ENCODE data around the gene MFRP. TPM values are rescaled to one million over a fixed set of nuclear protein-coding genes. Genes with fewer than 3 reads are reported as not detected.

Gene MFRP
- total and polyA plus RNA-seq, 7 donors = 0.01 to 0.05 TPM; not detected in 5

DNA sequence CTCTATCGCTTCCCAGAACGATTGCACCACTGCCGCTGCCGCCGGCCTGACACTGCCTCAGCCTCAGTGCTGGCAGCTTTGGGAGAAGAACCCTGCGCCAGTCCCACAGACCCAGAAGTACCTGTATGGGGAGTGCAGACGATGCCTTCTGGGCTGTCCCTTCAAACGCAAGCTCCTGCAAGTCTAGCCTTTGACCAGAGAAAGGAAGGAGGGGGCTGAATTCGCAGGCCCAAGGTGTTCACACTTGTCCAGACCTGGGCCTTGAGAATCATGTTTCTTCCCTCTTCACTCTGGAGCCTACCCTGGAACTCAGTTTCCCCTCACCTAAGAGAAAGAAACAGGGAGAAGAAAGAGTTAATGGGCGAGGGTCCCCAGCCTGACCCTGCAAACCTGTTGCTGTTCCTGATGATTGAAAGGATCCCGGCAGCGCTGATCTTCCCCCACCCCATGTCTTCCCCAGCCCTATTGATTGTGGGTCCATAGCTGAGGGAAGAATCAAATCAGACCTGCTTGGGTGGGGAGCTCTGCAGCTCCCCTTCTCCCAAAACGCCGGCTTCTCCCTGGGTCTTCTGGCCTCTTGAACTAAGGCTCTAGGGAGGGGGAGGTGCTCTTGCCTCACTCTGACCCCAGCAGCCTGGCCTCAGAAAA lies 28.8 kb downstream of the MFRP start:
- DNase-seq (no peak), ATAC-seq (peak in 1 of 4 donors; percentile 46)
- H3K9me3 ChIP-seq = no peaks in the 10 kb centered on the region
- H3K4me1 ChIP-seq = peaks cover 4% of the 10 kb centered on the region
- H3K27me3 ChIP-seq (ENCODE audit: insufficient read depth in 3 of 3, low read length in 2 of 3) = no peaks in the 10 kb centered on the region
- peak overlapping the region; percentile 77 for H3K4me3 ChIP-seq
- TF ChIP-seq CTCF (IDR thresholded peaks at IDR 0.05) = no peak
- WGBS, 3 donors = 56 to 57% (median 56%) methylated on average over 14 of the region's 14 CpGs
- intact Hi-C loops (cut with DNase I) = loop anchor here in 1 of 2 donors (10.0 kb wide), 1 partner anchor 113 kb away; the partner anchor contains the start of gene CBL
- peak overlapping the region; percentile 80 for H3K27ac ChIP-seq
- peaks cover 2 to 13% of the 10 kb centered on the region in 2 donors for H3K36me3 ChIP-seq (ENCODE audit: insufficient read depth in 1 of 2, low read depth in 1 of 2)

- H3K27me3 ChIP-seq (ENCODE audit: insufficient read depth in 3 of 3, low read length in 2 of 3) = no peaks in the 10 kb centered on the region
- intact Hi-C loops (cut with DNase I) = loop anchor here in 1 of 2 donors (10.0 kb wide), 1 partner anchor 112 kb away; the partner anchor contains the start of gene CBL
- DNase-seq (peak in 1 of 2 donors; percentile 51), ATAC-seq (peak; percentile 26 to 43 (median 32))
- H3K4me1 ChIP-seq = peaks cover 4% of the 10 kb centered on the region
- peaks cover 2 to 19% of the 10 kb centered on the region in 2 donors for H3K36me3 ChIP-seq (ENCODE audit: insufficient read depth in 1 of 2, low read depth in 1 of 2)
- TF ChIP-seq CTCF (IDR thresholded peaks at IDR 0.05) = no peak
- WGBS, 3 donors = 1 to 2% (median 1%) methylated on average over 40 to 74 of the region's 74 CpGs
- peak within 1 kb of the TSS; percentile 77 for H3K4me3 ChIP-seq
- H3K9me3 ChIP-seq = no peaks in the 10 kb centered on the region
- peak within 1 kb of the TSS; percentile 80 for H3K27ac ChIP-seq
Observed at GRCh38 chr11:119316729-119317591, 29.5 kb downstream of the MFRP start, which contains the start of gene MCAM. MCAM (minus strand) TSS chr11:119317130; CDS start chr11:119317101, 29 bp downstream.

- Histone ChIP-seq H3K27ac (peak overlapping the region; percentile 80), H3K4me3 (peak overlapping the region; percentile 77), H3K4me1 (peaks cover 4% of the 10 kb centered on the region), H3K36me3 (ENCODE audit: insufficient read depth in 1 of 2, low read depth in 1 of 2) (peaks cover 2 to 27% of the 10 kb centered on the region in 2 donors), H3K27me3 (ENCODE audit: insufficient read depth in 3 of 3, low read length in 2 of 3) (no peaks in the 10 kb centered on the region), H3K9me3 (no peaks in the 10 kb centered on the region)
- WGBS, 3 donors = 0 to 1% (median 0%) methylated on average over 35 to 46 of the region's 46 CpGs
- ATAC-seq = peak; percentile 13 to 70 (median 56)
- intact Hi-C loops (cut with DNase I) = loop anchor here in 1 of 2 donors (10.0 kb wide), 1 partner anchor 111 kb away; the partner anchor contains the start of gene CBL
- DNase-seq = peak; percentile 59 to 76
- no peak for TF ChIP-seq CTCF (IDR thresholded peaks at IDR 0.05)
Observed at GRCh38 chr11:119316016-119316728, 30.3 kb downstream of the MFRP start.
